ENCODE data around the gene PDGFC.

DNA sequence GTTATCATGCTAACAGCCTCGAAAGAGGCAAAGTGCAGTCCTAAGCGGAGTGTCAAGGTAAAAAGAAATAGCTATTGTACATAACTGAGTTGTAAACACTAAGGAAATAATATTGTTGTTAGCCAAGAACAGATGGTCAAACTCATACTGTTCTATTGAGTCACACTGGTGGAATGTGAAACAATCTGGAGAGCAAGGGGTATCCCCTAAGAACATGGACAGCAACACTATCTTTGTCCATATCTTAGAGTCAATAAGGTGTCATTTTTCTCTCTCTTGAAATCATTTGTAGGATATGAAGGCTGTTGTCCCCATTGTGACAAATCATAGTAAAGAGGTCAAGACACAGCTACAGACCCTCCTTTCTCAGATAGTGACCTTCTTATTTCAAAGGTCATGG lies 4.5 kb upstream of the PDGFC start:
- TF ChIP-seq, protein P1, sequence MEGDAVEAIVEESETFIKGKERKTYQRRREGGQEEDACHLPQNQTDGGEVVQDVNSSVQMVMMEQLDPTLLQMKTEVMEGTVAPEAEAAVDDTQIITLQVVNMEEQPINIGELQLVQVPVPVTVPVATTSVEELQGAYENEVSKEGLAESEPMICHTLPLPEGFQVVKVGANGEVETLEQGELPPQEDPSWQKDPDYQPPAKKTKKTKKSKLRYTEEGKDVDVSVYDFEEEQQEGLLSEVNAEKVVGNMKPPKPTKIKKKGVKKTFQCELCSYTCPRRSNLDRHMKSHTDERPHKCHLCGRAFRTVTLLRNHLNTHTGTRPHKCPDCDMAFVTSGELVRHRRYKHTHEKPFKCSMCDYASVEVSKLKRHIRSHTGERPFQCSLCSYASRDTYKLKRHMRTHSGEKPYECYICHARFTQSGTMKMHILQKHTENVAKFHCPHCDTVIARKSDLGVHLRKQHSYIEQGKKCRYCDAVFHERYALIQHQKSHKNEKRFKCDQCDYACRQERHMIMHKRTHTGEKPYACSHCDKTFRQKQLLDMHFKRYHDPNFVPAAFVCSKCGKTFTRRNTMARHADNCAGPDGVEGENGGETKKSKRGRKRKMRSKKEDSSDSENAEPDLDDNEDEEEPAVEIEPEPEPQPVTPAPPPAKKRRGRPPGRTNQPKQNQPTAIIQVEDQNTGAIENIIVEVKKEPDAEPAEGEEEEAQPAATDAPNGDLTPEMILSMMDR (conservative IDR thresholded peaks at IDR 0.05) = no peak
- TF ChIP-seq EZH2 (IDR thresholded peaks at IDR 0.05; ENCODE audit: low read depth) = no peak

Data from PC-9 (cell line).